ENCODE measurements around the gene MYOF.
A peak's percentile ranks its signal among the peaks of the same experiment; 100 is the strongest.

The MYOF gene, protein sequence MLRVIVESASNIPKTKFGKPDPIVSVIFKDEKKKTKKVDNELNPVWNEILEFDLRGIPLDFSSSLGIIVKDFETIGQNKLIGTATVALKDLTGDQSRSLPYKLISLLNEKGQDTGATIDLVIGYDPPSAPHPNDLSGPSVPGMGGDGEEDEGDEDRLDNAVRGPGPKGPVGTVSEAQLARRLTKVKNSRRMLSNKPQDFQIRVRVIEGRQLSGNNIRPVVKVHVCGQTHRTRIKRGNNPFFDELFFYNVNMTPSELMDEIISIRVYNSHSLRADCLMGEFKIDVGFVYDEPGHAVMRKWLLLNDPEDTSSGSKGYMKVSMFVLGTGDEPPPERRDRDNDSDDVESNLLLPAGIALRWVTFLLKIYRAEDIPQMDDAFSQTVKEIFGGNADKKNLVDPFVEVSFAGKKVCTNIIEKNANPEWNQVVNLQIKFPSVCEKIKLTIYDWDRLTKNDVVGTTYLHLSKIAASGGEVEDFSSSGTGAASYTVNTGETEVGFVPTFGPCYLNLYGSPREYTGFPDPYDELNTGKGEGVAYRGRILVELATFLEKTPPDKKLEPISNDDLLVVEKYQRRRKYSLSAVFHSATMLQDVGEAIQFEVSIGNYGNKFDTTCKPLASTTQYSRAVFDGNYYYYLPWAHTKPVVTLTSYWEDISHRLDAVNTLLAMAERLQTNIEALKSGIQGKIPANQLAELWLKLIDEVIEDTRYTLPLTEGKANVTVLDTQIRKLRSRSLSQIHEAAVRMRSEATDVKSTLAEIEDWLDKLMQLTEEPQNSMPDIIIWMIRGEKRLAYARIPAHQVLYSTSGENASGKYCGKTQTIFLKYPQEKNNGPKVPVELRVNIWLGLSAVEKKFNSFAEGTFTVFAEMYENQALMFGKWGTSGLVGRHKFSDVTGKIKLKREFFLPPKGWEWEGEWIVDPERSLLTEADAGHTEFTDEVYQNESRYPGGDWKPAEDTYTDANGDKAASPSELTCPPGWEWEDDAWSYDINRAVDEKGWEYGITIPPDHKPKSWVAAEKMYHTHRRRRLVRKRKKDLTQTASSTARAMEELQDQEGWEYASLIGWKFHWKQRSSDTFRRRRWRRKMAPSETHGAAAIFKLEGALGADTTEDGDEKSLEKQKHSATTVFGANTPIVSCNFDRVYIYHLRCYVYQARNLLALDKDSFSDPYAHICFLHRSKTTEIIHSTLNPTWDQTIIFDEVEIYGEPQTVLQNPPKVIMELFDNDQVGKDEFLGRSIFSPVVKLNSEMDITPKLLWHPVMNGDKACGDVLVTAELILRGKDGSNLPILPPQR (N-terminal part only)

DNA sequence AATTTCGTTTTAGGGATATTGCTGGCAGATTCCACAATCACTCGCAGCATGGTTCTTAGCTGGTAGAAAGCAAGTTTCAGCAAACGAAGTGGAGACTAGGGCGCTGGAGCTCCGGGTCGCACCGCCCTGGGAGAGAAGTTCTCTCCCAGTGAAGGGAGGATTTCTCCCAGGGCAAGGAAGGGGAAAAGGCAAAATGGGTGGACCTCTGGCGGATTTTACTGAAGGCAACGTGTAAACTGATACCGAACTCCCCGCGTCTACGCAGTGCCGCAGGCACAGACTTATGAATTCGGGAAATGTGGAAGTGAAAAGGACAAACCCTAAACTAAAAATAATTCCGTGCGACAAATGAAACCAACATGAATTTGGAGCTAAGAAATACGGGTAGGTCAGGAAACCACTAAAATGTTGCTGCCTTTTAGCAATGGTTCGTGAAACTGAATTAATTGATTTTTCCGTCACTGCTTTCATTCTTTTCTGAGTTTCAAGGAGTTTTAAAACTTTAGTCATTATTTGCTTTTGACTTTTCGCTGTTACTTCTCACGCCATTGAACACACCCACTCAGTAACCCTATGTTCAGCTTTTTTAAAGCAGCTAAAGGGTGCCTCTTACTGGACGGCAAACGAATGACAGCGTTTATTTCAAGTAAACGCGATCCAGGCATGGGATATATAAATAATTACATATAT lies at the start of gene MYOF:
TSS of gene MYOF (minus strand) at position 190 of the 690 bp plus-strand sequence. CDS start at position 50, 140 bp downstream.
- peak; percentile 77 for DNase-seq (ENCODE audit: low spot score)

DNA sequence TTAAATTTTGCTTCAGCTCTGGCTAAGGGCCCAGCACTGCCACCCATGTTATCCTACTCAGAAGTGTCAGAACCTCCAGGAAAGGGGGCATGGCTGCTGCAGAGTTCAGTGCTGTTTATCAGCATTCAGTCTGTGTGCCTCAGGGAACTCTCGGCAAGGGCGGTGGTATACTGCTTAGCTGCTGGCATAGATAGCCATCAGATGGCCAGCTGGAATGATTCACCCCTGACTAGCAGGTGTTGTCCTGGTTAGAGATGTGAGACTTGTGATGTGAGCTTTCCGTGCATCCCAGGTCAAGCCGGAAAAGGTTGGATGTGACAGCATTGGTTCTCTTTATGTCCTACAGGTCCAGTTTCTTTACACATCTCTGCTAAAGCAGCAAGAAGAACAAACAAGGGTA lies 36.4 kb upstream of the MYOF start:
- DNase-seq (ENCODE audit: low spot score) = no peak

DNA sequence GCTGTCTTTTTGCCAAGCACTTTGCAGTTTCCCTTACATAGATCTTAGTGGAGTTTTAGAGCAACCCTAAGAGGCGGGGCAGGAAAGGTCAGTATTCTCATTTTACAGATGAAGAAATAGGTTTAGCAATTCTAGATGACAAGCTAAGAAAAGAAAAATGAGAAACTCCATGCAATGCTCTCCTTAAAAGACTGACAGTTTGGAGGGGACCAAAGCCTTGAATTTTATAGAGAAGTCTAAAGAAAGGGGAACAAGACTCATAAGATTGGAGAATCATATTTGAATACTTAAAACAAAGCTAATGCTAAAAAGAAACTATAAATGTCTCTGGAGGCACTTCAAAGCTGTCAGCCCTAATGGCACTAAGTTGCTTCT lies 33.9 kb upstream of the MYOF start:
- DNase-seq (ENCODE audit: low spot score) = no peak

DNA sequence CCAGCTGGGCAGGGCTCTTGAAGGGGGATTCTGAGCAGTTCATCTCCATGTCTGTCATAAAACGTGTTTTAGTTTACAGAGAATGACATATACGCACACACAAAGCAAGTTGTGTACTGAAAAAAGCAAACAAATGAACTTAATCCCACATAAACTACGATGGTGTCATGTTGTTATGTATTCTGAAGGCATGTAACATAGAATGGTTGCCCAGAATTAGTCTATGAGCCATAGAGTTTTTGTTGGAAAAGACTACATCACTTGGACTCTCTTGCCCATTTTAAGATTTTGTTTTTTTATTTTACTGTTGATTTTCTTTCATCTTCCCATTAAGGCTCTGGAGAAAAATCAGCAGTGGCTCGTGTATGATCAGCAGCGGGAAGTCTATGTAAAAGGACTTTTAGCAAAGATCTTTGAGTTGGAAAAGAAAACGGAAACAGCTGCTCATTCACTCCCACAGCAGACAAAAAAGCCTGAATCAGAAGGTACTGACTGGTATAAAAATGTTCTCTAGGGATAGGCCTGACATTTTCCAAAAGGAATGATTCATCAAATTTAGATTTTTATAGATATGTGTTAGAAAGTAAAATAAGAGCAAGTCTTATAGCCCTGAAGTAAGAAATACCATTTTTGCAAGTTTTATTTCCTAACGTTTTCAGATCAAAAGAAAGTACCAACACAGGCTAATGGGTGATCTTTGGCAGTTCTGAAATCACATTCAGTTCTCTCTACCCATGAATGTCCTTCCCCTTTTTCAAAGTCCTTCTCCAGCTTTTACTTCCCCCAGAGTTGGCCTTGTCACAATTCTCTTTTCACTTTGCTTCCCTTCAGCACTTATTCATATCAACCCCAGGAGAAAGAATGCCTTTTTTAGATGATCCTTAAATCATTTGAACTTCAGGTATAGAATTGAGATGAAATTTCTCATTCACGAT lies 33.2 kb upstream of the MYOF start:
- no peak for DNase-seq (ENCODE audit: low spot score)

DNA sequence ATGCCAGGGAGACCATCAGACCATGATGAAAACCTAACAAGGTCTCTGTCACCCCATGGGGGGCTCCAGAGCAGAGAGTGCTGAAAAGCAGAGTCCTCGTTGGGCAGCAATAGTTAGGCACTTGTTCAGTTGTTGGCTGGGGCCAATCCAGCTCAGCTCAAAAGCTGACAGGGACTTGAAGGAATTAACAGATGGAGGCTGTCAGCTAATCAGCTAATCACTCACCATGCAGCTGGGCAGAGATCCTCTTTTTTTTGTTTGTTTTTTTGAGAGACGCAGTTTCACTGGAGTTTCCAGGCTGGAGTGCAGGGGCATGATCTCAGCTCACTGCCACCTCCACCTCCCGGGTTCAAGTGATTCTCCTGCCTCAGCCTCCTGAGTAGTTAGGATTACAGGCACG lies 32.4 kb upstream of the MYOF start:
- DNase-seq (ENCODE audit: low spot score) = no peak

DNA sequence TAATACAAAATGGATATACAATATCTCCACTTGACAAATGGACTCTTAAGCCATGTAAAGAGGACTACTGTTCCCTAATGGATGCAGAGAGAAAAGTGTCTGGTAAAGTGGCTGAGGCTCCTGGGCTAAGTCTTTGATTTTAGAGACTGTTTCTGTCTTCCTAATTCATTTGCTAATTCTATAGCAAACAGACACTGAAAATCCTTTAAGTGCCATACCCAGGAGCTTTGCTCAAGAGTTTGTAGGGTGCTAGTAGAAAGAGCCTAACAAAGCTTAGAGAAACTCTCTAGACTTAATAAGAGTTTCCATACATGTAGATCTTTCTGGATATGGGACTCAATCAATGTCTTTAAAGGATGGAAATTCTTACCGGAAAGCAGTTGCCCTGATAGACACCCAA lies 31.0 kb upstream of the MYOF start:
- no peak for DNase-seq (ENCODE audit: low spot score)

DNA sequence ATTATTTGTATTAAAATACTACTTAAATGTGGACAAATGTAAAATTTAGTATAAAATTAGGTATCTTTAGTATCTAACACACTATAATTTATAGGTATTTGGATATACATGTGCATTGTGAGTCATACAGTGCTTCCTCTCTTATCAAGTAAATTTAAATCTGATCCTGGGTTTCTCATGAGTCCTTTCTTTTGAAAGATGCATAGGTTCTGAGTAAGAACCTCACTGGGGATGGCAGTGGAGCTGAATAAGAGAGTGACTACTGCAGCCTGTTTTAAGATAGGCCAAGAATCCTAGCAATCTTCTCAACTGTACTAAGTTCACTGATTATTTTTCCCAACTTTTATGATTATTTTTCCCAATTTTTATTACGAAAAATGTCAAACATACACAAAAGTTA lies 30.4 kb upstream of the MYOF start:
- no peak for DNase-seq (ENCODE audit: low spot score)

DNA sequence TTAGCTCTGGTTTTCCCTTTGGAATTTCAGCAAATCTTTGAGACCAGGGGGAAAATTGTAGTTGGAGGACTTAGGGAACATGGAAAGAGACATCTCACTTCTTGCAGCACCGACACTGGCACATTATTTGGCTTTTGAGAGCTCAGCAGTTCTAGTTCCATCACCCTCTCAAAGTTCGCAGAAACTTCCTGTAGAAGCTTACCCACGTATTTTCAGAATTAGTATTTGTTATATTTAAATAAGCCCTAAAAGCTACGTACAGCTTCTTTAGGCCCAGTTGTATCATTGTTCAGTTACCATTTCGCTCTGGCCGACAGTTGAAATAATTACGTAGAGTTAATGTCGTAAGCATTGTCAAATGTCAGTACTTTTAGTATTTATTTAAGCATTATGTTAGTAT lies 27.7 kb upstream of the MYOF start:
- DNase-seq (ENCODE audit: low spot score) = no peak

DNA sequence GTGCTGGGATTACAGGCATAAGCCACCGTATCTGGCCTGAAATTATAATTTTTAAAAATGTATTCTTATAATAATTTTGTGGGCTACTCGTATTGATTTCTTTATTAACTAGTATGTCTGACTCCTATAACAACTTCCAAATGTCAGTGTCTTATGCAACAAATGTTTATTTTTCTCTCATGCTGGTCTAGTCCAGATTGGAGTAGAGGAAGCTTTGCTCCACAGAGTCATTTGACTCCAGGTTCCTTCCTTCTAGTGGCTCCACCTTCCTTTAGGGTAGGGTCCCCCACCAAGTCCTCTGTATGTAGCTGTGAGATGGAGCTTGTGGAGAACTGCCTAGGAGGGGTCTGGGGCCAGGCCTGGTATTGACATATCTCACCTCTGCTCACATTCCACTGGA lies 22.9 kb upstream of the MYOF start:
- no peak for DNase-seq (ENCODE audit: low spot score)

DNA sequence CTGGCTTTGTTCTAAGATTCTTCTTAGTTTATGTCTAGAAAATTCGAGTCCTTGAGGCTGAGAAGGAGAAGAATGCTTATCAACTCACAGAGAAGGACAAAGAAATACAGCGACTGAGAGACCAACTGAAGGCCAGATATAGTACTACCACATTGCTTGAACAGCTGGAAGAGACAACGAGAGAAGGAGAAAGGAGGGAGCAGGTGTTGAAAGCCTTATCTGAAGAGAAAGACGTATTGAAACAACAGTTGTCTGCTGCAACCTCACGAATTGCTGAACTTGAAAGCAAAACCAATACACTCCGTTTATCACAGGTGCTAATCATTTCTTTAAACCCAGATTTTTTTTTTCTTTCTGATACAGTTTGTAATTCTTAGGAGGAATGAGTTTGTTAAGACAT lies 20.9 kb upstream of the MYOF start:
- DNase-seq (ENCODE audit: low spot score) = no peak

DNA sequence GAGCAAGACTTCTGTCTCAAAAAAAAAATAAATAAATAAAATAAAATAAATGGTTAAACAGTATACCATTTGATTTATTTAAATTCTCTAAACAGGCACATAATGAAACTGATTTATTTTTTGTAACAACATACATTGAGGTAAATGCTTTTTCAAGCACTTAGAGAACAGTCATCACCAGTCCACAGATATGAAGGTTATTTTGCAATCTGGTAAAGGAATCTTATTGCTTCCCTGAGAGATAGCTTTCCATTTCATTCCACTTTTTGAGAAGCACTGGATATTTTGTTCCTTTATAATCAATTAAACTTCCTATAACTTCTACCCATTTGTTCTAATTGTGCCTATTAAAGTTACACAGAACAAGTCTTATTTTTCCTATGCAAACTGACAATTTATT lies 19.5 kb upstream of the MYOF start:
- no peak for DNase-seq (ENCODE audit: low spot score)

DNA sequence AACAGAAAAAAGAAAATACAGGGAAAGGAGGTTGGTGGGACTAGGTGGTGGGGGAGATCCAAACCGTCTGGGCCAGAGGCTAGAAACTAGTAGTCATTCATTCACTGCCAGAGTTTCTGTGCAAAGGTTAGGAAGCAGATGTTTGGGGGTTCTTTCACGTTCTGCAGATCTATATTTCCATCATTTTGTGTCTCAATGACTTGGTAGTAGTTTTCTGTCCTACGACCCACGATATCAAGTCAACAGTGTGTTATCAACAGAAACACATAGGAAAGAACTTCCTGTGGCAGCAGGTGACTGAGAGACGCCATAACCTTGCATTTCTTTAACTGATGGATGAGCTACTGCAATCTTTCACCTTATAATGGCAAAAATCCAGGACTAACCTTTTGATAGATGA lies 16.0 kb upstream of the MYOF start:
- no peak for DNase-seq (ENCODE audit: low spot score)

DNA sequence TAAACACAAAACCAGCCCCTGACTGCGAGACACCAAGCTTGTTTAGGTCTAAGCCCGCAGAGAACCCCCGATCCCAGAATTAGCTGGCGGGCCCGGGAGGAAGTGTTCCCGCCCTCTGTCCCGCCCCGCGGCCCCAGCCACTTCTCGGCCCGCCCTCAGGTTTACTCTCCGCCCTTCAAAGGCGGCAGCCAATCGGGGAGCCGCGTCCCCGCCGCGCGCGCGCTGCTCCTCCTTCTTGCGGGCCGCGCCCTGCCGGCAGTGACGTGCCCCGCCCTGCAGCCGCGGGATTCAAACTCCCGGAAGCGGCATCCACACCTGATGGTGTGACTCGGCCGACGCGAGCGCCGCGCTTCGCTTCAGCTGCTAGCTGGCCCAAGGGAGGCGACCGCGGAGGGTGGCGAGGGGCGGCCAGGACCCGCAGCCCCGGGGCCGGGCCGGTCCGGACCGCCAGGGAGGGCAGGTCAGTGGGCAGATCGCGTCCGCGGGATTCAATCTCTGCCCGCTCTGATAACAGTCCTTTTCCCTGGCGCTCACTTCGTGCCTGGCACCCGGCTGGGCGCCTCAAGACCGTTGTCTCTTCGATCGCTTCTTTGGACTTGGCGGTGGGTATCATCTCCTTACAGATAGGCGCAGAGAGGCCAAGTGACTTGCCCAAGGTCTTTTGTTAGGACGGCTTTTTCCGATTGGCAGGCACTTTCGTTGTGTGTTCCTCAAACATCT lies 14.3 kb upstream of the MYOF start, which contains the start of gene CEP55:
TSS of gene CEP55 (plus strand) at position 291 of the 720 bp plus-strand sequence. CDS start 3,440 bp downstream, outside the sequence.
- DNase-seq (ENCODE audit: low spot score) = peak; percentile 97

DNA sequence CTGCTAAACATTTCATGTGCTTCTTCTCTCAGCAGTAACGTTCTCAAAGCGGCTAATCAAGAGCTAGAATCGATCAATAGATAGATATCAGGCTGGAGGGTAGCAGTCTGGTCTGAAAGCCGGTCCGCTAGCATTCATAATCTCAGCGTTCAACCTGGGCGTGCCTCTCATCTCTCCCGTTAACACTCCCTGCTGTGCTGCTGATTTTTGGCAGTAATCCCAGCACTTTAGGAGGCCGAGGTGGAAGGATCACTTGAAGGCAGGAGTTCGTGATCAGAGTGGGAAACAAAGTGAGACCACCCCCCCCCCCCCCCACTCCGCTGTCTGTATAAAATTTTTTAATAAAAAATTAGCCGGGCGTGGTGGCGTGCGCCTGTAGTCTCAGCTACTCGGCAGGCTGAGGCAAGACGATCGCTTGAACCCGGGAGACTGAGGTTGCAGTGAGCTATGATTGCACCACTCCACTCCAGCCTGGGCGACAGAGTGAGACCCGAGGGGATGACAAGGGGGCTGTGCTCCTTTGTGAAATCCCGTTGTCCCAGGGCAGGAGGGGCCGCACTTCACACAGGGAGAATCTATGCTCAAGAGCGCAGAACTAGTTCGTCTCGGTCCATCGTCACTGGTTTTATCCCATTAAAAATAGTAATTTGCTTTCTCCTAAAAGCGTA lies 13.7 kb upstream of the MYOF start:
- DNase-seq (ENCODE audit: low spot score) = no peak

DNA sequence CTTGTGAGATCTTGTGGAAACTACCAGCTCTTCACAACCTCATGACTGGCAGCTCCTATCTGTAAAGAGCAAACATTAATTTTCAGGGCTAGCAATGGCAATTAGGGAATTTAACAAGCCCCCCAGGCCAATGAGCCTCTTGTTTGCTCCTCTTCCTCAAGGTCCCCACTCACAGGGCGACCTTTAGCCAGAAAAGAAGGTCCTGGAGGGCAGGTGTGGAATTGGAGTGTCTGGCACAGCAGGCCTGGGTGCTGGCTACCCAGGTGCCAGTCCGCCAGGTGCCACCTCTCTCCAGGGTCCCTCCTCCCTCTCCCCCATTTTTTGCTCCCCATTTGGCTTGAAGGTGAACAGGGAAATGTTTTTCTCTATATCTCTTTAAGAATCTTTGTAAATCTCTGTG lies 12.4 kb upstream of the MYOF start:
- DNase-seq (ENCODE audit: low spot score) = no peak

DNA sequence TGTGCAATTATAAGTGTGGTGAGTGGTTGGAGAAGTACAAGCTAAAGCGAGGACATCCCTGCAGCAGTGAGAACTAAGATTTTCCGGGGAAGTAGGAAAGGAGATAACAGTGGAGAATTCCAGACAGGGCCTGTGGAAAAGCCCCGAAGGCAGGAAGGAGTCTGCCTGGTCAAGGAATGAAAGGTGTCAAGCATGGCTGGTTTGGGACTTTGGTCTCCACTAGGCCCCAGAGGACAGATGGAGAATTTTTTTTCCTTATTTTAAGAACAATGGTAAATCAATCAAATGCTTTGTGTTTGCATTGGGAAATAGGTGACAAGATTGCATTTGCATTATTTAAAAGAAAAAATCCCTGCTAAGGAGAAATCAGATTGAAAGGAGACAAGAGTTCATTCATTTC lies 11.0 kb upstream of the MYOF start:
- DNase-seq (ENCODE audit: low spot score) = no peak

DNA sequence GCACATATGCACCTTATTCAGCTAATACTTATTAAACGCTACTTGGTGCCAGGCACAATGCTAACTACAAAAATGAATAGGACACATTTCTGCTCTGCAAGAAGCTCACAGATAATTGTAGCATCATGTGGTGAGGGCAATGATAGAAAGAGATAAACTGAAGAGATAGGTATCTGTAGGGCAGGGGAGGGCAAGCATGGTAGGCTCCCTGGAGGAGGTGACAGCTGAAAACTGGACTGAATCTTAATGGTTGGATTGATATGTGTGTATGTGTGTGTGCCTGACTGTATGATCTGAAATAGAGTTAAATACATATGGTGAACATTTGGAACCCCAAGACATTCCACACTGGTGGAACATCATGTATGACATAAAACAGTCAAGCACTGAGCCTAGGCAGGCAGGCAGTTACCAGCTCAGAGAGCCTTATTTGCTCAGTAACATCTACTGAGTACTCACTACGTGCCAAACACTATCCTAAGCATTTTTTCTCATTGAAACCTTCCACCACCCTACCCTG lies 9.5 kb upstream of the MYOF start:
- DNase-seq (ENCODE audit: low spot score) = no peak

DNA sequence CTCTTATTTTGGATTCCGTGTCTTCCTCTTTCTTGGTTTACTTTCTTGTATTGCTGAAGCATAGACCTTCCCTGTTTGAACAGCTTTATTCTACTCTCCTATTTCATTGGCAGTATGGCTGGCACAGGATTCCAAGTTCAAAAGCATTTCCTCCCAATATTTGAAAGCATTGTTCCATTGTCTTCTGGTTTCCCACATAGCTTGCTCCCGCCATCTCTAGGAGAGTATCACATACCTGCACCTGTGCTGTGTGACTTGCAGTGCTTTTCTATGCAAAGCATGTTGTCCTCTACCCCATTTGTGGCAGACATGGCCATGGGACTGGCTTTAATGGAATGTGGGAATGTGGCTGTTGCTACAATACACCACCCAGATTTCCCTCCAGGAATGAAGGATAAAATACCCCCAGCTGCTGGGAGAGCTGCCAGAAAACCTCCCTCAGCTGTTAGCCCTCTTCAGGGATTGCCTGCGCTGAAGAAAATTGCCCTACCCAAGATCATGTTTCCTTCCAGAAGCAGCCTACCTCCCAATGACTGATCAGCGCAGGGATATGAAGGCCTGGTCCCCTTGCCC lies 6.9 kb upstream of the MYOF start:
- DNase-seq (ENCODE audit: low spot score) = no peak

DNA sequence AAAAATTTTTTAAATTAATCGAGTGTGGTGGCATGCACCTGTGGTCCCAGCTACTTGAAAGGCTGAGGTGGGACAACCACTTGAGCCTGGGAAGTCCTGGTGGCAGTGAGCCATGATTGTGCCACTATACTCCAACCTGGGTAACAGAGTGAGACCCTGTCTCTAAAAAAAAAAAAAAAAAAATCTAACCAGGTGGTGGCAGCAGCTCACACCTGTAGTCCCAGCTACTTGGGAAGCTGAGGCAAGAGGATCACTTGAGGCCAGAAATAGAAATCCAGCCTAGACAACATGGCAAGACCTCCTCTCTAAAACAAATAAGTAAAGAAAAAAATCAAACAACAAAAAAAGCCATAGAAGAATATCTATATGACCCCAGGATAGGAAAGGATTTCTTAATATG lies 3.6 kb upstream of the MYOF start:
- DNase-seq (ENCODE audit: low spot score) = no peak

Measured in iPS-NIHi11 (cell line).